GM12878 (cell line): ENCODE data around the gene RASSF4.

ENCODE experiments used
- TAF1 ChIP-seq: IDR thresholded peaks from 2 replicates; pipeline ENCODE4 v1.6.1; 2011; ENCODE audit warnings: mild to moderate bottlenecking, low read depth, low read length, borderline replicate concordance
- TF ChIP-seq, protein P1 (sequence below), 3 experiments: IDR thresholded peaks in 2 of 3; conservative IDR thresholded peaks in 1 of 3; 2 replicates each; pipeline ENCODE4 v1.5.1; 2011; ENCODE audit warnings: low read depth in 3 of 3, low read length in 3 of 3, mild to moderate bottlenecking in 3 of 3, control low read depth in 2 of 3, moderate library complexity in 2 of 3, inconsistent platforms in 1 of 3, mixed read lengths in 1 of 3; ENCODE audit not compliant: control insufficient read depth in 2 of 3, insufficient read depth in 1 of 3; ENCODE audit errors: extremely low read depth in 1 of 3
- TF ChIP-seq, protein P2 (sequence below): IDR thresholded peaks from 2 replicates; pipeline ENCODE4 v1.6.1; 2012; ENCODE audit warnings: low read depth, low read length, improper control_type of control experiment

DNA sequence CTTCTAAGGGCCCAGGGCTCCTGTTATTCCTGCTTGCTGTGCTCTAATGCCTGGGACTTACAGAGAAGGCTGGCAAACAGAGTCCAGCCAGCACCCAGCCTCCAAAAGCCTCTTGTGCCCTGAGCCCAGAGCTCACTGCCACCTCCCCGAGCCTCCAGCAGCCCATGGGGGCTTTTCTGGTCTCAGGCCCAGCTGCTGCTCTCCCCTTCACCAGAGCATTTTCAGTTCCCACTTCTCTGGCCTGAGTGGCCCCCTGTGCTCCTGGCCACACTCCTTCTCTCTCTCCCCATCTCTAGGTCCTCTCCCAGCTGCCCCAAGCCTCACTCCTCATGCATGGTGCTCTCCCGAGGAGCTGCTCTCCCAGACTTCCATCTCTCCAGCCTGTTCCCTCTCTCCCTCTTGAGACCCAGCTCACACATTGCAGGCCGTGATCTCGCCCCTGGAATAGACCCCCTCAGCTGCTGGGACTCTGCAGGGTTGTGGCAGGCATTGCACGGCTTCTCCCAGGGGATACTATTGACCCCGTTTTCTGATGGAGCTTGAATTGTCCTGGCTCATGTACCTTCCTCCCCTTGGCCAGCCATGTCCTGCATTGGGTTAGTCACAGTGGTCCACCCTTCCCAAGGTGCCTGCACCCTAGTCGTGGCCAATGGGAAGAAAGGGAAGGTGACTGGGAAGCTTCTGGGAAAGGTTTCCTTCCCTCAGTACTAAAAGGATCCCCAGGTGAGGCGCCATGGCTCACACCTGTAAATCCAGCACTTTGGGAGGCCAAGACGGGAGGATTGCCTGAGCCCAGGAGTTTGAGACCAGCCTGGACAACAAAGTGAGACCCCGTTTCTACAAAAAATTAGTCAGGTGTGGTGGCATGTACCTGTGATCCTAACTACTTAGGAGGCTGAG, 9.0 kb upstream of the RASSF4 start:
- TF ChIP-seq, protein P1, sequence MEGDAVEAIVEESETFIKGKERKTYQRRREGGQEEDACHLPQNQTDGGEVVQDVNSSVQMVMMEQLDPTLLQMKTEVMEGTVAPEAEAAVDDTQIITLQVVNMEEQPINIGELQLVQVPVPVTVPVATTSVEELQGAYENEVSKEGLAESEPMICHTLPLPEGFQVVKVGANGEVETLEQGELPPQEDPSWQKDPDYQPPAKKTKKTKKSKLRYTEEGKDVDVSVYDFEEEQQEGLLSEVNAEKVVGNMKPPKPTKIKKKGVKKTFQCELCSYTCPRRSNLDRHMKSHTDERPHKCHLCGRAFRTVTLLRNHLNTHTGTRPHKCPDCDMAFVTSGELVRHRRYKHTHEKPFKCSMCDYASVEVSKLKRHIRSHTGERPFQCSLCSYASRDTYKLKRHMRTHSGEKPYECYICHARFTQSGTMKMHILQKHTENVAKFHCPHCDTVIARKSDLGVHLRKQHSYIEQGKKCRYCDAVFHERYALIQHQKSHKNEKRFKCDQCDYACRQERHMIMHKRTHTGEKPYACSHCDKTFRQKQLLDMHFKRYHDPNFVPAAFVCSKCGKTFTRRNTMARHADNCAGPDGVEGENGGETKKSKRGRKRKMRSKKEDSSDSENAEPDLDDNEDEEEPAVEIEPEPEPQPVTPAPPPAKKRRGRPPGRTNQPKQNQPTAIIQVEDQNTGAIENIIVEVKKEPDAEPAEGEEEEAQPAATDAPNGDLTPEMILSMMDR (IDR thresholded peaks at IDR 0.05 in 2 of 3, conservative IDR thresholded peaks at IDR 0.05 in 1 of 3; ENCODE audit: control insufficient read depth in 2 of 3, extremely low read depth in 1 of 3, insufficient read depth in 1 of 3, low read depth in 3 of 3, low read length in 3 of 3), result no peak
- TF ChIP-seq, protein P2, sequence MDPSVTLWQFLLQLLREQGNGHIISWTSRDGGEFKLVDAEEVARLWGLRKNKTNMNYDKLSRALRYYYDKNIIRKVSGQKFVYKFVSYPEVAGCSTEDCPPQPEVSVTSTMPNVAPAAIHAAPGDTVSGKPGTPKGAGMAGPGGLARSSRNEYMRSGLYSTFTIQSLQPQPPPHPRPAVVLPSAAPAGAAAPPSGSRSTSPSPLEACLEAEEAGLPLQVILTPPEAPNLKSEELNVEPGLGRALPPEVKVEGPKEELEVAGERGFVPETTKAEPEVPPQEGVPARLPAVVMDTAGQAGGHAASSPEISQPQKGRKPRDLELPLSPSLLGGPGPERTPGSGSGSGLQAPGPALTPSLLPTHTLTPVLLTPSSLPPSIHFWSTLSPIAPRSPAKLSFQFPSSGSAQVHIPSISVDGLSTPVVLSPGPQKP, result no peak
- TF ChIP-seq TAF1, result no peak
